ENCODE data around the gene LIF. TPM values are rescaled to one million over a fixed set of nuclear protein-coding genes. Genes with fewer than 3 reads are reported as not detected.
A peak's percentile ranks its signal among the peaks of the same experiment; 100 is the strongest.

LIF gene
- total and polyA plus RNA-seq, 8 donors, result 0.35 to 5.0 (median 2.2) TPM; not detected in 2

DNA sequence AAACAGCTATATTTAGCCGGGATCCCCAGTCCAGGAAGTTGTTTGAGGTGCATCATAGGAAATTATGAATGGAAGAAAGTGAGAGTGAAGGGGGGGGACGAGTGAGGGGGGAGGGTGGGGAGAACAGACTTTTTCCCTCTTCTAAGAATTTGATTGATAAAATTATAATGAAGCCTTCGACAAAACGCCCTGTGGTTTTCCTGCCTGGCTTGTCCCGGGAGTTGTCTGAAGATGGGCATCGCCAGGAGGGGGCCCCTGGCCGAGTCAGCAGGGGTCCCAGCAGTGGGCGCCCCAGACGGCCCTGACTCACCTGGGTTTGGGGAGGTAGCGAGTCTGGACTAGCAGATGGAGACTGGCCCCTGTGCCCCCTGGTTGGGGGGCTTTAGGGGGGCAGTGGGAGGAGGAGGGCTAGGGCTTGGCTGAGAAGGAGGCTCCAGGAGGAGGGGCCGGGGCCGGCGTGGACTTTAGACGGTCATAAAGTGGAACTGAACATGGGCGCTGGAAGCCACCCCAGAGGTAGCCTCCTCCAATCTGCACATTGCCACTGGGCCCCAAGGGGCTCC lies 336 bp upstream of the LIF start:
- peak overlapping the region in 4 of 5 donors; percentile 50 to 78 (median 63) for H3K27ac ChIP-seq
- peak in 1 of 2 donors; percentile 63 for DNase-seq
- H3K4me1 ChIP-seq, result peaks cover 11 to 66% (median 38%) of the 10 kb centered on the region in 4 donors
- no peak for TF ChIP-seq POLR2A (IDR thresholded peaks at IDR 0.05)
- TF ChIP-seq POLR2AphosphoS5 (IDR thresholded peaks at IDR 0.05), result no peak
- TF ChIP-seq, protein P1, sequence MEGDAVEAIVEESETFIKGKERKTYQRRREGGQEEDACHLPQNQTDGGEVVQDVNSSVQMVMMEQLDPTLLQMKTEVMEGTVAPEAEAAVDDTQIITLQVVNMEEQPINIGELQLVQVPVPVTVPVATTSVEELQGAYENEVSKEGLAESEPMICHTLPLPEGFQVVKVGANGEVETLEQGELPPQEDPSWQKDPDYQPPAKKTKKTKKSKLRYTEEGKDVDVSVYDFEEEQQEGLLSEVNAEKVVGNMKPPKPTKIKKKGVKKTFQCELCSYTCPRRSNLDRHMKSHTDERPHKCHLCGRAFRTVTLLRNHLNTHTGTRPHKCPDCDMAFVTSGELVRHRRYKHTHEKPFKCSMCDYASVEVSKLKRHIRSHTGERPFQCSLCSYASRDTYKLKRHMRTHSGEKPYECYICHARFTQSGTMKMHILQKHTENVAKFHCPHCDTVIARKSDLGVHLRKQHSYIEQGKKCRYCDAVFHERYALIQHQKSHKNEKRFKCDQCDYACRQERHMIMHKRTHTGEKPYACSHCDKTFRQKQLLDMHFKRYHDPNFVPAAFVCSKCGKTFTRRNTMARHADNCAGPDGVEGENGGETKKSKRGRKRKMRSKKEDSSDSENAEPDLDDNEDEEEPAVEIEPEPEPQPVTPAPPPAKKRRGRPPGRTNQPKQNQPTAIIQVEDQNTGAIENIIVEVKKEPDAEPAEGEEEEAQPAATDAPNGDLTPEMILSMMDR (IDR thresholded peaks at IDR 0.05), result no peak
- no peak for TF ChIP-seq EP300 (IDR thresholded peaks at IDR 0.05)
- H3K27me3 ChIP-seq, result peaks cover 0 to 58% (median 15%) of the 10 kb centered on the region in 3 donors
- intact Hi-C loops (cut with DNase I; ENCODE audit: low total_unique reads), result no loop called here
- H3K36me3 ChIP-seq, result no peaks in the 10 kb centered on the region
- no peaks in the 10 kb centered on the region for H3K9me3 ChIP-seq
- peak overlapping the region; percentile 46 to 62 (median 51) for H3K4me3 ChIP-seq
- 22 to 38% (median 25%) methylated on average over 15 of the region's 15 CpGs for WGBS, 5 donors

DNA sequence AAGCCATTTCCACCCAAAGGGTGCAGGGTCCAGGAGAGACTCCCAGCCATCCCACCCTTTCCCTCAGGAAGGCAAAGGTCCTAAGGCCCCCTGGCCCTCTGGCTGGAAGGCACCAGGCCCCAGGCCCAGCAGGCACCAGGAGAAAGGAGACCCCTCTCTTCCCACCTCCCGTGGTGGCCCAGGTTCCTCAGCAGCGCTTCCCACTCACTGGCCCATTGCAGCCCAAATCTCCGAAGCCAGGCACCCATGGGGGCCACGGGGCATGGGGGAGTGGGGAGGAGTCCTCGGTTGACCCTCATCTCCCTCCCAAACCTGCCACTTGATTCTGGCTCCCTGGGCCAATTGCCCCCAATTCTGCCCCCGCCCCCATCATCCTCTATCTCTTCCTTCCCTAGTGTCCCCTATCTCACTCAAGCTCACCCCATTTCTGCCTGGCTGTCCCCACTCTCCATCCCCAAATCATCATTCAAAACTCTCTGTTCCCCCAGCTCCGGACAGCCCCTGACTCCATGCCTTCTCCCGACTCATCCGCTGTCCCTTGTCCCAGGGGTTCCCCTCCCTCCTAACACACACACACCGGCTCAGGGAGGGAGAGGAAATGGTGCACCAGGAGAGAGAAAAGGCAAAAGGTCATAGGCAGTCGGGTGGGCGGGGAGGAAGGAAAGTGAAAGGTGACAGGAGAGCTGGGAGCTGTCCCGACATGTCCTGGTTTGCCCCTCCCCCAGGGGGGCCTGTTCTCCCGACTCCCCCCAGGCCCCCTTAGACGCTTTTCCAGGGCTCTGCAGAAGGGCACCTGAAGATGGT lies 1.2 kb downstream of the LIF start:
- H3K4me3 ChIP-seq, result peak overlapping the region; percentile 46 to 62 (median 51)
- WGBS, 5 donors, result 44 to 52% (median 49%) methylated on average over 14 to 15 of the region's 15 CpGs
- peaks cover 0 to 58% (median 15%) of the 10 kb centered on the region in 3 donors for H3K27me3 ChIP-seq
- H3K4me1 ChIP-seq, result peaks cover 7 to 51% (median 34%) of the 10 kb centered on the region in 4 donors
- H3K9me3 ChIP-seq, result no peaks in the 10 kb centered on the region
- peak in 1 of 2 donors; percentile 60 for DNase-seq
- intact Hi-C loops (cut with DNase I; ENCODE audit: low total_unique reads), result no loop called here
- H3K36me3 ChIP-seq, result no peaks in the 10 kb centered on the region
- TF ChIP-seq EP300 (IDR thresholded peaks at IDR 0.05) (no peak), POLR2A (IDR thresholded peaks at IDR 0.05) (no peak), POLR2AphosphoS5 (IDR thresholded peaks at IDR 0.05) (no peak)
- TF ChIP-seq, protein P1 (IDR thresholded peaks at IDR 0.05), result no peak
- peak overlapping the region in 4 of 5 donors; percentile 50 to 78 (median 63) for H3K27ac ChIP-seq

DNA sequence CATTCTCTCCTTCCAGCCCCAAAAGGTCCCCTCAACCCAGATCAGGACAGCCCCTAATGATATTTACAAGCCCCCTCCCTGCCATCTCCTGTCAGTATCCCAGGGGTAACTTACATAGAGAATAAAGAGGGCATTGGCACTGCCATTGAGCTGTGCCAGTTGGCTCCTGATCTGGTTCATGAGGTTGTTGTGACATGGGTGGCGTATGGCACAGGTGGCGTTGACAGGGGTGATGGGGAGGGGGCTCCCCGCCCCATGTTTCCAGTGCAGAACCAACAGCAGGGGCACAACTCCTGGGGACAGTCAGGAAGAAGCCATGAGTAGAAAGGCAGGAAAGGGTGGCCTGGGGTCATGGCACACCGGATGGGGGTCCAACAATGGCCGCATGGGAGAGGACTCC lies 1.9 kb downstream of the LIF start:
- H3K4me1 ChIP-seq, result peaks cover 5 to 45% (median 33%) of the 10 kb centered on the region in 4 donors
- H3K36me3 ChIP-seq, result no peaks in the 10 kb centered on the region
- H3K27ac ChIP-seq, result peak overlapping the region in 1 of 5 donors; percentile 71
- intact Hi-C loops (cut with DNase I; ENCODE audit: low total_unique reads), result no loop called here
- H3K9me3 ChIP-seq, result no peaks in the 10 kb centered on the region
- no peak overlapping the region for H3K4me3 ChIP-seq
- no peak for DNase-seq
- TF ChIP-seq, protein P1 (IDR thresholded peaks at IDR 0.05), result no peak
- TF ChIP-seq EP300 (IDR thresholded peaks at IDR 0.05) (no peak), POLR2A (IDR thresholded peaks at IDR 0.05) (no peak), POLR2AphosphoS5 (IDR thresholded peaks at IDR 0.05) (no peak)
- H3K27me3 ChIP-seq, result peaks cover 0 to 57% (median 15%) of the 10 kb centered on the region in 3 donors
- 93 to 99% (median 97%) methylated on average over 5 of the region's 5 CpGs for WGBS, 5 donors

DNA sequence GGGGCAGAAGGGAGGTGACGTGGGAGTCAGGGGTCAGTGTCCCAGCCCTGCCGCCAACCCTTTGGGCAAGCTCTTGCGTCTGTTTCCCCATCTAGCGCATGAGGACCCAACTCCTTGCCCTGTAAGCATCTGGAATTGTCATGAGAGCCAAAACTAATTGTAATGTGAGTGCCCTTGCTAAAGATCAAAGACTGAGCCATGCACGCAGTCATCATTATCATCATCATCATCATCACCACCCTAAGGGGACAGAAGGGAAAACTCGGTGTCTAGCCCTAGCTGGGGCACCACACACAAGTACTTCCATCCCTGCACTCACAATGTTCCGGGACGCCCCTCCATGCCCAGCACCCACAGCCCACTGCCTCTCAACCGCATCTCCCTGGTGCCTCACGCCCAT lies 2.5 kb downstream of the LIF start:
- TF ChIP-seq POLR2AphosphoS5 (IDR thresholded peaks at IDR 0.05) (no peak), POLR2A (IDR thresholded peaks at IDR 0.05) (no peak), EP300 (IDR thresholded peaks at IDR 0.05) (no peak)
- TF ChIP-seq, protein P1 (IDR thresholded peaks at IDR 0.05), result no peak
- no peaks in the 10 kb centered on the region for H3K9me3 ChIP-seq
- DNase-seq, result no peak
- H3K4me1 ChIP-seq, result peaks cover 3 to 39% (median 29%) of the 10 kb centered on the region in 4 donors
- no peak overlapping the region for H3K27ac ChIP-seq
- intact Hi-C loops (cut with DNase I; ENCODE audit: low total_unique reads), result no loop called here
- peaks cover 0 to 51% (median 15%) of the 10 kb centered on the region in 3 donors for H3K27me3 ChIP-seq
- 89 to 93% (median 93%) methylated on average over 10 of the region's 10 CpGs for WGBS, 5 donors
- H3K4me3 ChIP-seq, result no peak overlapping the region
- H3K36me3 ChIP-seq, result no peaks in the 10 kb centered on the region

Measured in stomach (tissue), 9 donors.